SIG-M5 treated with dmso at 0.1 percent for 504 hours (cell line): ENCODE measurements around the gene AKT1S1.
"Not testable (repeated sequence)": the region's sequence is repeated elsewhere in the genome, so short reads cannot be mapped to it uniquely, and the experiment has no call there.

Experiments
- DNase-seq: peaks from one replicate; lab custom pipeline; 2025; ENCODE audit not compliant: unreplicated experiment; lab: John Stamatoyannopoulos, UW

The AKT1S1 gene

GRCh38 chr19:49877020-49877878 lies at the start of gene AKT1S1, which contains the start of gene TBC1D17:
Gene AKT1S1, minus strand, starts transcription at chr19:49877355. Its CDS starts 4,060 bp downstream, at chr19:49873295.
Gene TBC1D17, plus strand, starts transcription at chr19:49877702. Its CDS starts 22 bp downstream, at chr19:49877724.
- DNase-seq: peak; percentile 100

DNA sequence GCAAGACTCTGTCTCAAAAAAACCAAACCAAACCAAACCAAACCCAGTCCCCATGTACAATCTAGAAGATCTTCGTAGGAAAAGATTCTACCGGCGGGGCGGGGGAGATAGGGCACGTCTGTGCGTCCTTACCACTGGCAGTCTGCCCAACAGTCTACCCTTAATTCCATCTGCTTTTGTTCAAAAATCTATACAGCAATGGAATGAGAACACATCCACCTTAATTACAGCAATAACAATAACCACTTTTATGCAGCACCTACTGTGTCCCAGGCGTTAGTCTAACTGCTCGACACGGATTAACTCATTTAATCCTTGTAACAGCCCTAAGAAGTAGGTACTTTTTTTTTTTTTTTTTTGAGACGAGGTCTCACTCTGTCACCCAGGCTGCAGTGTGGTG lies 49.4 kb upstream of the AKT1S1 start:
- no peak for DNase-seq

GRCh38 chr19:49925486-49925885 lies 48.3 kb upstream of the AKT1S1 start:
- no peak for DNase-seq

DNA sequence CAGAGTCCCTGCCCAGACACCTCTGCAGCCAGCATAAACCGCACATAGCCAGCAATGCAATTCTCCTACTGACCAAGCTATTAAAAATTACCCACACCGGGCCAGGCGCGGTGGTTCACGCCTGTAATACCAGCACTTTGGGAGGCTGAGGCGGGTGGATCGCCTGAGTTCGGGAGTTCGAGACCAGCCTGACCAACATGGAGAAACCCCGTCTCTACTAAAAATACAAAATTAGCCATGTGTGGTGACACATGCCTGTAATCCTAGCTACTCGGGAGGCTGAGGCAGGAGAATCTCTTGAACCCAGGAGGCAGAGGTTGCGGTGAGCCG lies 47.7 kb upstream of the AKT1S1 start:
- DNase-seq: not testable (repeated sequence)

- no peak for DNase-seq
Measured at GRCh38 chr19:49924004-49924880, 47.1 kb upstream of the AKT1S1 start.

DNA sequence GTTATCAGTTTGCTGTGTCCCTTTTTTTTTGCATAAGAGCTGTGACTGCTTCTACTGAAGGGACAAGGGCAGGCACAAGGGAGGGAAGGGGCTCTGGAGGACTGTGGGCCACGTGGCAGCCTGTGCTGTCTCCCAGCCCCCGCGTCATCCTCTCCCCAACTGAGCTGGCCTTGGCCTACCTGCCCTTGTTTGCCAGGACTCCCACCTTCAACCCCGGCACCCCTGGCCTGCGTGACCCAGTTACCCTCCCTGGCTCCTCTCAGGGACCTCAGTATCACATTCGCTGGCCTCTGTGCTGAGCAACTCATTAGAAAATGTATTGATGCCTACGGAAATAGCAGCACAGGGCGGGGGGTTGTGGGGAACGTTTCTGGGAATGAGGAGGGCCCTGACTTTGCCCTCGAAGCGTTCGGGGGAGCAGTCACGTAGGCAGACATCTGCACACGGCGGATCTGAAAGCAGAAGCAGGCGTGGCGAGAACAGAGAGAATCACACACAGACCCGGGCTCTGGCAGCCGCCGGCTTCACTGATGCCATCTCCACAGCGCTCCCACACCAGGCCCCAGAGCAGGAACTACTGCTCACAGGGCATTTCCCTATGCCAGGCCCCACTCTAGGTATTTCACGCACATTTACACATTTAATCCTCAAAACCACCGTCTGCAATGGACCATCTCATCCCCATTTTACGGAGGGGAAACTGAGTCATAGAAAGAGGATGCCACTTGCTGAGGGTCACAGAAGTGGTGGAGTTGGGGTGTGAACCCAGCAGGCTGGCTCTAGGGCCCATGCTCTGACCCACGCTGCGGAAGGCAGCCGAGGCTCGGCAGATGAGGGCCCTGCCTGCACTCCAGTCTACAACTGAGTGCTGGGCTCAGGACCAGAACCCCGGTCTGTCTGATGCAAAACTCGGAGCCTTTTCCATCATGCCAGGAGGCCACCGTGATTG lies 46.2 kb upstream of the AKT1S1 start:
- DNase-seq: peak; percentile 32

DNA sequence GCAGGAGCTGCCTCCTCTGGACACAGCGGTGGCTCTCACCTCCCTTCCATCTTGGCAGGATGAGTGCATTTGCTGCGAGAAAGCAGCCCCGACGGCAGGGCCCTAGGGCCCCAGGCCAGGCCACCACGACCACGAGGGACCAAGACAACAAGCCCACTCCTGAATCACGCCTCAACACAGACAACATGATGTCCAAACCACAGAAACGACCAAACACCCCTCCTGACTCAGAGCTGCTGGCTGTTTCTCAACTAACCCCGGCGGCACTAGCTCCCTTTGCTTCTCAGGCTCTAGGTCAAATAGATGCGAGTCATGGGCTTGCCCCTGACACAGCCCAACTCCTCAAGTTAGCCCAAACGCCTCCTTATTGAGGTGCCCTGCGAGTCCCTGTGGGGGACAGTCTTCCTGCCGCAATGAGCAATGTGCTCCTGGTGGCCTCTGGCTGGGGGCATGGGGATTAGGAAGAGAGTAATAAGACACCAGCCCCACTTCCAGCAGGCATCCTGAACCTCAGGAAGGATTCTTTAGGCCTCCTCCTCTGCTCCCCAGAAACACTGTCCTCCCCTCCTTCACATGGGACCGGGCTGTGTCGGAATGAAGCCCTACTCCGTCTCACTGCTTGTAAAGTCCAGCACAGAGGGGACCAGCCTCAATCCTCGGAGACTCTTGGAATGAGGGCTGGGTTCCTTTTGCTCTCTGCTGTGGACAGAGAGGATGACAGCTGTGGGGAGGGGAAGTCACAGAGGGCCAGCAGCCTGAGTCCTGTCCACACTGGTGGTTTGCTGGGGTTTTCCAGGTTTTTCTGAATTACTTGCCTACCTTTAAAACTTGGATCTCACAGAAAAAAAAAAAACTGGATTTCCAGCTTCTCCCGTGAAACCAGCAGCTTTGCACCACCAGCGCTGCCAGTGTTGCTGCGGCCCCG lies 45.0 kb upstream of the AKT1S1 start:
- peak; percentile 28 for DNase-seq

DNA sequence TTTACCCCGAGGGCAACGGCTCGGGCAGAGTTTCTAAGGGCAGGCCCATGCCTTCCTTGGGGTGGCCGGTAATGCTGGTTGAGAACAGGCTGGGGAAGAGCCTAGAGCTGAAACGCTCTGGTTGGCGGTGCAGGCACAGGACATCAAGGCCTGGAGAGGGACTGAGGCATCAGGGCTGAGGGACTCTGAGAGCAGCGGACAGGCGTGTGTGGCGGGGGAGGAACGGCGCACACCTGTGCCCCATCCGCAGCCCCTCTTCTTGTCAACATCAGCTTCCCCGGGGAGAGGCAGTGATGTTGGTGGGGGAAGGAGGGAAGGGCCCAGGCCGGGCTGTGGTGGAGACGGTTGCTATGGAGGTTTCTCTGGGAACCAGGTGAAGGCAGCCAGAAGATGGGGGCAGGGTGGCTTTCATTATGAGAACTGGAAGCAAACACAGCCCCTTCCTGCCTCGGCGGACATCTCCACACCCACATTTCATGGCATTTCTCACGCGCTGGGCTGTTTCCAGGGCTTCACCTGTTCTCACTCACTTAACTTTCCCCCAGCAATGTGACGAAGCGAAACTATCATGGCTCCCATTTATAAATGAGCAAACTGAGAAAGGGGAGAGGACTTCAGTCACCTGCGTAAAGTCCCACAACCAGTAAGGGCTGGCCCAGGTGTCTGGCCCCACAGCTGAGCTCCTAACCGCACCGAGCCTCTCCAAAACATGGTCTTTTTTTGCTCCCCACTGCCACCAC lies 43.6 kb upstream of the AKT1S1 start:
- no peak for DNase-seq

DNA sequence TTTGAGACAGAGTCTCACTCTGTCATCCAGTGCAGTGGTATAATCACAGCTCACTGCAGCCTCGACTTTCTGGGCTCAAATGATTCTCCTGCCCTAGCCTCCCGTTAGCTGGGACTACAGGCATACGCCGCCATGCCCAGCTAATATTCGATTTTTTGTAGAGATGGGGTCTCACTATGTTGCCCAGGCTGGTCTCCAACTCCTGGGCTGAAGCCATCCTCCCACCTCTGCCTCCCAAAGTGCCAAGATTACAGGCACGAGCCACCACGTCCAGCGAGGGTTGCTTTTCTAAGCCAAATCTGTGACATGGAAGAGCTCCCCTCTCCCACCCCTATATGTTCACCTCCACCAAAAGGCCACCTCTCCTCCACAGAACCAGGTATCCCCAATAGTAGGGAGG lies 40.9 kb upstream of the AKT1S1 start:
- no peak for DNase-seq

- no peak for DNase-seq
Measured at GRCh38 chr19:49916839-49917733, 39.9 kb upstream of the AKT1S1 start.

GRCh38 chr19:49915271-49915670 lies 38.1 kb upstream of the AKT1S1 start:
- DNase-seq: no peak

- DNase-seq: no peak
Measured at GRCh38 chr19:49913720-49914119, 36.6 kb upstream of the AKT1S1 start.

DNA sequence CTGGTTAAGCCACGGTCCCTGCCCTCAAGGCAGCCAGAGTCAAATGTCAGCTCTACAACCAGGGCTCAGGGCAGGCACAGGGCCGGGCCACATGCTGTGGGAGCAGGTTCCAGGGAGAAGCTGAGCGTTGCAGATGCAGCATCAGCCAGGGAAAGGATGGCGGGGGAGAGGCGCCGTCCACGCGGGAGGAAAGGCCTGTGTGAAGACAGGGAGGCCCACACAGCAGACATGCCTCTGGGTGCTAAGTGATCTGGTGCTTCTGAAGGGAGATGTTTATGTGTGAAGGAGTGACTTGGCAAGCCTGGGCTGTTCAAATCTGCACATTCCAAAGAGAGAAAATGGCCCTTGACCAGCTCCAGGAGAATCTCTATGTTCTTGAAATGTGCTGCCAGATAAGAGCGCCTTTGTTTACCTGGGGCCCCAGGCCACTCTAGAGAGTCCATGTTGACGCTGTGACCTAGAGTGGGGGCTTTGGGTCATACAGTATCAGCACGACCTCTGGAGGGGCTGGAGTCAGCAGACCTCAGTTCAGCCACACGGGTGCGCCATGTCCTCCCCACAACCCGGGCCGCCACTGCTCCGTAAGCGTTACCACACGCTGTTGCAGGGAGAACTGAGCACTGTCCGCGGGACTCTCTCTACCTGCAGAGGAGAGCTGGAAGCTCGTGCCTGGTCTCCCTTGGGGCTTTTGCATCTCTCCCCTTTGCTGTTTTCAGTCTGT lies 36.0 kb upstream of the AKT1S1 start:
- DNase-seq: no peak

- no peak for DNase-seq
Measured at GRCh38 chr19:49911381-49912145, 34.4 kb upstream of the AKT1S1 start.

DNA sequence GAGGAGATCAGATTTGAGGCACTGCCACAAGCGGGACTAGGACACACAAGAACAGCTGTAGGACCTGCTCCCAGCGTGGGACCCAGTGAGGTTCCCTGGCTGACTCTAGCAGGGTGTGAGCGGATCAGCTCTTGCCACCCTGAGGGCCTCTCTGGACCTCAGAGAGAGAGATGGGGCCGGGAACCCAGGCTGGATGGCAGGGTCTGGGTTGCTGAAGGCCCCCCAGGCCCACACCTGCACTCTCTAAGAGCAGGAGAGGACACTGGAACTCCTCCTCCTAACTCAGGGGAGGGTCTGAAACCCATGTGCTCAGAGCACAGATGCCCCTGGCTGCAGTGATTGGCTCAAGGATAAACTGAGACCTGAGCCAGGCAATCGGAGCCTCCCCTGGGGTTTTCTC lies 33.0 kb upstream of the AKT1S1 start:
- DNase-seq: no peak

- DNase-seq: no peak
Measured at GRCh38 chr19:49908480-49909420, 31.6 kb upstream of the AKT1S1 start.
